OCI-LY3 (cell line): Measurements from ENCODE around the gene CPNE6.

Experiments
- CTCF ChIP-seq: fragments of 200-600, 300-600 bp; sonication (generic); IDR thresholded peaks from 2 replicates; pipeline ENCODE4 v1.5.1; 2014; ENCODE audit warnings: antibody characterized with exemption, low read length, low read depth
- EZH2phosphoT487 ChIP-seq: fragments of 200-600 bp; shearing (Covaris generic); IDR thresholded peaks from 2 replicates; pipeline ENCODE4 v1.6.1; 2018; ENCODE audit warnings: antibody characterized with exemption, mixed run types, low read depth

- TF ChIP-seq CTCF (no peak), EZH2phosphoT487 (no peak)
Observed at GRCh38 chr14:24081739-24082211, 10.4 kb downstream of the CPNE6 start.
